Measurements from ENCODE around the gene PTPRD. TPM values are rescaled to one million over a fixed set of nuclear protein-coding genes. Genes with fewer than 3 reads are reported as not detected.

The PTPRD gene
- total and polyA plus RNA-seq, 9 of the 15 experiments (the other 6 are each of a cell fraction or from before 2014, with no cell fraction given) = 0.11 TPM; not detected in 8

DNA sequence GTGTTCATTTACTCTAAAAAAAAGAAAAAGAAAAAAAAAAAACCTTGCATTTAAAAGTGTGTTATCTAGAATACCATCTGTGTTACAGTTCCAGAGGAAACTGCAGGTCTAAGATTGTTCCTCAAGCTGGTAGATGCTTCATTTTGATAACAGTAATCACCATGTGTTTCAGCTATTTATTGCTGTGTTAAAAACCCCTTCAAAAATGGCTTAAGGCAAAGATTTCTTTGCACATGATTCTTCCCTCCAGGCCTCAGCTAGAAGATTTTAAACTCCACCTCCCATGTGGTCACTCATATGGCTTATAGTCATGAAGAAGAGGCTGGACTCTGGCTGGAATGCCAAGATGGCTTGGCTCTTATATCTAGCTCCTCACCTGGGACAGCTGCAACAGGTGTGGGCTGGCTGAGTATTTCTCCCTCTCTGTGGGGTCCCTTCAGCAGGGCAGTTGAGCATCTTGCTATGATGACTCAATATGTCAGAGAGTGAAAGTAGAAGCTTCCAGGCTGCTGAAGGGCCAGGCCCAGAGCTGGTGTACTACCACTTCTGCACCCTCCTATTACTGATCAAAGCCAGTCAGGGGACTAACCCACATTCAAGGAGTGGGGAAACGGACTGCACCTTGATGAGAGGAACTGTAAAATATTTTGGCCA, 1892.8 kb downstream of the PTPRD start:
- Histone ChIP-seq H3K9me1 (ENCODE audit: control insufficient read depth, insufficient read depth, low read length) (no peaks in the 10 kb centered on the region), H3K36me3 (ENCODE audit: control insufficient read depth, insufficient read depth, low read length) (no peaks in the 10 kb centered on the region), H3K9me3 (replicated peaks; ENCODE audit: control insufficient read depth, insufficient read depth, low read depth, low read length) (no peaks in the 10 kb centered on the region), H3K79me2 (ENCODE audit: control insufficient read depth, insufficient read depth, low read length) (no peaks in the 10 kb centered on the region), H3K4me3 (no peak overlapping the region), H2AFZ (ENCODE audit: low read depth, low read length) (no peak overlapping the region), H3K27me3 (ENCODE audit: control insufficient read depth in 2 of 2, insufficient read depth in 2 of 2, low read length in 2 of 2) (no peaks in the 10 kb centered on the region), H3K4me2 (ENCODE audit: insufficient read depth, low read length) (no peak overlapping the region), H4K20me1 (replicated peaks; ENCODE audit: control insufficient read depth, insufficient read depth, low read length) (no peaks in the 10 kb centered on the region), H3K4me1 (replicated peaks in 1 of 2; ENCODE audit: control insufficient read depth in 2 of 2, insufficient read depth in 2 of 2, low read length in 2 of 2) (no peaks in the 10 kb centered on the region), H3K27ac (ENCODE audit: extremely low read depth, low read depth, low read length) (no peak overlapping the region), H3K9ac (ENCODE audit: insufficient read depth in 1 of 2, low read depth in 2 of 2, low read length in 2 of 2) (no peak overlapping the region)
- in situ Hi-C loops (cut with MboI) (no loop called here), intact Hi-C loops (cut with micrococcal nuclease) (no loop called here)
- DNase-seq (ENCODE audit: extremely low read depth in 1 of 4, low spot score in 3 of 4) (no peak), FAIRE-seq (no peak), ATAC-seq (no peak)
- no TSS peak for BruUV-seq (replicated peaks)
- ChIA-PET POLR2A (no interaction called here), CTCF (ENCODE audit: low intra/inter-chr PET ratio) (no interaction called here)
- WGBS (ENCODE audit: insufficient coverage, low coverage, missing lambda C conversion rate) = no CpG with 5 or more reads among the region's 1 CpG
- TF ChIP-seq, protein P1, sequence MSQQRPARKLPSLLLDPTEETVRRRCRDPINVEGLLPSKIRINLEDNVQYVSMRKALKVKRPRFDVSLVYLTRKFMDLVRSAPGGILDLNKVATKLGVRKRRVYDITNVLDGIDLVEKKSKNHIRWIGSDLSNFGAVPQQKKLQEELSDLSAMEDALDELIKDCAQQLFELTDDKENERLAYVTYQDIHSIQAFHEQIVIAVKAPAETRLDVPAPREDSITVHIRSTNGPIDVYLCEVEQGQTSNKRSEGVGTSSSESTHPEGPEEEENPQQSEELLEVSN (IDR thresholded peaks at IDR 0.05; ENCODE audit: borderline replicate concordance in 1 of 2, extremely low read depth in 1 of 2, insufficient read depth in 1 of 2, insufficient read length in 1 of 2, low read depth in 1 of 2, low read length in 1 of 2, poor library complexity in 1 of 2, severe bottlenecking in 1 of 2) = no peak
- TF ChIP-seq ERF (CRISPR knock-in tag; IDR thresholded peaks at IDR 0.05) (no peak), RNF2 (IDR thresholded peaks at IDR 0.05) (no peak), ZNF174 (CRISPR knock-in tag; IDR thresholded peaks at IDR 0.05) (no peak), CBX3 (IDR thresholded peaks at IDR 0.05; ENCODE audit: borderline replicate concordance in 1 of 2, low read length in 2 of 2) (no peak), ZFPM2 (CRISPR knock-in tag; IDR thresholded peaks at IDR 0.05) (no peak), ZNF77 (CRISPR knock-in tag; IDR thresholded peaks at IDR 0.05) (no peak), ZNF347 (CRISPR knock-in tag; IDR thresholded peaks at IDR 0.05; ENCODE audit: low read depth) (no peak), NFE2 (IDR thresholded peaks at IDR 0.05; ENCODE audit: low read depth) (no peak), CHD1 (IDR thresholded peaks at IDR 0.05; ENCODE audit: low read length) (no peak), MTA3 (IDR thresholded peaks at IDR 0.05; ENCODE audit: borderline replicate concordance) (no peak)
- TF ChIP-seq, protein P2, sequence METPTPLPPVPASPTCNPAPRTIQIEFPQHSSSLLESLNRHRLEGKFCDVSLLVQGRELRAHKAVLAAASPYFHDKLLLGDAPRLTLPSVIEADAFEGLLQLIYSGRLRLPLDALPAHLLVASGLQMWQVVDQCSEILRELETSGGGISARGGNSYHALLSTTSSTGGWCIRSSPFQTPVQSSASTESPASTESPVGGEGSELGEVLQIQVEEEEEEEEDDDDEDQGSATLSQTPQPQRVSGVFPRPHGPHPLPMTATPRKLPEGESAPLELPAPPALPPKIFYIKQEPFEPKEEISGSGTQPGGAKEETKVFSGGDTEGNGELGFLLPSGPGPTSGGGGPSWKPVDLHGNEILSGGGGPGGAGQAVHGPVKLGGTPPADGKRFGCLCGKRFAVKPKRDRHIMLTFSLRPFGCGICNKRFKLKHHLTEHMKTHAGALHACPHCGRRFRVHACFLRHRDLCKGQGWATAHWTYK (CRISPR knock-in tag; IDR thresholded peaks at IDR 0.05) = no peak
- TF ChIP-seq, protein P3, sequence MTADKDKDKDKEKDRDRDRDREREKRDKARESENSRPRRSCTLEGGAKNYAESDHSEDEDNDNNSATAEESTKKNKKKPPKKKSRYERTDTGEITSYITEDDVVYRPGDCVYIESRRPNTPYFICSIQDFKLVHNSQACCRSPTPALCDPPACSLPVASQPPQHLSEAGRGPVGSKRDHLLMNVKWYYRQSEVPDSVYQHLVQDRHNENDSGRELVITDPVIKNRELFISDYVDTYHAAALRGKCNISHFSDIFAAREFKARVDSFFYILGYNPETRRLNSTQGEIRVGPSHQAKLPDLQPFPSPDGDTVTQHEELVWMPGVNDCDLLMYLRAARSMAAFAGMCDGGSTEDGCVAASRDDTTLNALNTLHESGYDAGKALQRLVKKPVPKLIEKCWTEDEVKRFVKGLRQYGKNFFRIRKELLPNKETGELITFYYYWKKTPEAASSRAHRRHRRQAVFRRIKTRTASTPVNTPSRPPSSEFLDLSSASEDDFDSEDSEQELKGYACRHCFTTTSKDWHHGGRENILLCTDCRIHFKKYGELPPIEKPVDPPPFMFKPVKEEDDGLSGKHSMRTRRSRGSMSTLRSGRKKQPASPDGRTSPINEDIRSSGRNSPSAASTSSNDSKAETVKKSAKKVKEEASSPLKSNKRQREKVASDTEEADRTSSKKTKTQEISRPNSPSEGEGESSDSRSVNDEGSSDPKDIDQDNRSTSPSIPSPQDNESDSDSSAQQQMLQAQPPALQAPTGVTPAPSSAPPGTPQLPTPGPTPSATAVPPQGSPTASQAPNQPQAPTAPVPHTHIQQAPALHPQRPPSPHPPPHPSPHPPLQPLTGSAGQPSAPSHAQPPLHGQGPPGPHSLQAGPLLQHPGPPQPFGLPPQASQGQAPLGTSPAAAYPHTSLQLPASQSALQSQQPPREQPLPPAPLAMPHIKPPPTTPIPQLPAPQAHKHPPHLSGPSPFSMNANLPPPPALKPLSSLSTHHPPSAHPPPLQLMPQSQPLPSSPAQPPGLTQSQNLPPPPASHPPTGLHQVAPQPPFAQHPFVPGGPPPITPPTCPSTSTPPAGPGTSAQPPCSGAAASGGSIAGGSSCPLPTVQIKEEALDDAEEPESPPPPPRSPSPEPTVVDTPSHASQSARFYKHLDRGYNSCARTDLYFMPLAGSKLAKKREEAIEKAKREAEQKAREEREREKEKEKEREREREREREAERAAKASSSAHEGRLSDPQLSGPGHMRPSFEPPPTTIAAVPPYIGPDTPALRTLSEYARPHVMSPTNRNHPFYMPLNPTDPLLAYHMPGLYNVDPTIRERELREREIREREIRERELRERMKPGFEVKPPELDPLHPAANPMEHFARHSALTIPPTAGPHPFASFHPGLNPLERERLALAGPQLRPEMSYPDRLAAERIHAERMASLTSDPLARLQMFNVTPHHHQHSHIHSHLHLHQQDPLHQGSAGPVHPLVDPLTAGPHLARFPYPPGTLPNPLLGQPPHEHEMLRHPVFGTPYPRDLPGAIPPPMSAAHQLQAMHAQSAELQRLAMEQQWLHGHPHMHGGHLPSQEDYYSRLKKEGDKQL (CRISPR knock-in tag; IDR thresholded peaks at IDR 0.05; ENCODE audit: borderline replicate concordance) = no peak
- TF ChIP-seq, protein P4, sequence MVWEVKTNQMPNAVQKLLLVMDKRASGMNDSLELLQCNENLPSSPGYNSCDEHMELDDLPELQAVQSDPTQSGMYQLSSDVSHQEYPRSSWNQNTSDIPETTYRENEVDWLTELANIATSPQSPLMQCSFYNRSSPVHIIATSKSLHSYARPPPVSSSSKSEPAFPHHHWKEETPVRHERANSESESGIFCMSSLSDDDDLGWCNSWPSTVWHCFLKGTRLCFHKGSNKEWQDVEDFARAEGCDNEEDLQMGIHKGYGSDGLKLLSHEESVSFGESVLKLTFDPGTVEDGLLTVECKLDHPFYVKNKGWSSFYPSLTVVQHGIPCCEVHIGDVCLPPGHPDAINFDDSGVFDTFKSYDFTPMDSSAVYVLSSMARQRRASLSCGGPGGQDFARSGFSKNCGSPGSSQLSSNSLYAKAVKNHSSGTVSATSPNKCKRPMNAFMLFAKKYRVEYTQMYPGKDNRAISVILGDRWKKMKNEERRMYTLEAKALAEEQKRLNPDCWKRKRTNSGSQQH (CRISPR knock-in tag; IDR thresholded peaks at IDR 0.05) = no peak
